GOT3 (cell line): ENCODE data around the gene CSNK1G2.

ENCODE experiments used
- DNase-seq: peaks from one replicate; lab custom pipeline; 2025; ENCODE audit warnings: mixed read lengths; lab: John Stamatoyannopoulos, UW

Gene CSNK1G2

DNA sequence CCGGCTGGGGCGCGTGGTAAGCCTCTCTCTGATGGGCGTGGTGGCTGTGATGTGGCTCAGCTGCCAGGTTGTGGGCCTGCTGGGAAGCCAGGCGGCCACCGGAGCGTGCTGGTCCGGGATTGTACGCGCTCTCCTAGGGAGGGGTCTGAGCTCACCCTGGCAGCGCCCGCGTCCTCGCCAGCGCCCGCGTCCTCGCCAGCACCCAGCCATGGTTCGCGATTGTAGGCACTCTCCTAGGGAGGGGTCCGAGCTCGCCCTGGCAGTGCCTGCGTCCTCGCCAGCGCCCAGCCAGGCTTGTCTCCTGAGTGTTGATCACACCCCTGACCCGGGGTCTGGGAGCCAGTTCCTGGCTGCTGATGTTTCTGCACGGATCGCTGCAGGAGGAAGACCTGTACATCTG lies 22.0 kb upstream of the CSNK1G2 start:
- DNase-seq = no peak

DNA sequence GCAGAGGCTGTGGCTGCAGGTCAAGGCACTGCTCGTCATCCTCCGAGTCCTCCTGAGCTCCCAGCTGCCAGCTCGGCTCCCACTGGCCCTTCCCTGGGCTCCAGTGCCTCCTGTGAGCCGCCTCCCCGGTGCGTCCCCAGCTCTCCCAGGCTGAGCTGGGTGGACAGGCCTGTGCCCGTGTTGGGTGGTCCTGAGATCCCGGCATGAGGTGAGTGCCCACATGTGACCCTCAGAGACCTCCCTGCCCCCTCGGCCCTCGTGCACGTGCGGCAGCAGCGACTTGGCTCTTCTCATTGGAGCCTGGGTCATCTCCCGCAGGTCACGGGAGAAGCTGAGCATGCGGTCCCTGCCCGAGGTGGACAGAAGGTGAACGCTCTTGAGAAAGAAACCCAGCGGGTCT lies 20.3 kb upstream of the CSNK1G2 start:
- no peak for DNase-seq

DNA sequence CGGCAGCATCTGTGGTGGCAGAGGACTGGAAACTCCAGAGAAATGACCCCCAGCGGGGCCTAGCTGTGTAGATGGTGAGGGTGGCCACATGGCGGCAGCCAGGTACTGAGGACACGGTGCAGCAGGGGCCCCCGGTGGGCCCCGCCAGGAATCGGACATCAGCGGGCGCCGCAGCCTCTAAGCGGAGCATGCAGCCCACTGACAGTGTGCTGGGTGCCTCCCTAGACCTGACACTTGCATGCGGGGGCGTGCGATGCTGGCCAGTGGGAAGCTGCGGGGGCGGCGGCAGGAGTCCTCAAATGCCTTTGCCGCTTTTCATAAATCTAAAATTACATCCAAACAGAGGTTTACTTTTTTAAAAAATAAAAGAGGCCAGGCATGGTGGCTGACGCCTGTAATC lies 19.6 kb upstream of the CSNK1G2 start:
- no peak for DNase-seq

DNA sequence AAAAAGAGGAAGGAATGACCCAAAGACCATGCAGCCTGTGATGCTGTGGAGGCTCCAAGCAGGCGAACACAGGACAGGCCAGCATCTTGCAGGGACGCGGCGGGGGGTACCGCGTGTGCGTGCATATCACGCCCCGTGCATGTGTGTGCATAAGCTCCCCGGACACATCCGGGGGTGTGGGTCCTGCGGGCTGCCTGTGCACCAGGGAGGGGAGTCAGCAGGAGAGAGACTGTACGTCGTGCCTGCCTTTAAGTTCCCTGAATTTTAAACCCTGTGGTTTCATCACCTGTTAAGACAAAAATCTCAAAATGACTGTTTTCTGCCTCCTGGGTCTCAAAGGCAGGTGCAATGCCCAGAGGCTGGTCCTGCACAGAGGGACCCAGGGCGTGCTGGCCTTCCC lies 19.1 kb upstream of the CSNK1G2 start:
- DNase-seq = no peak

DNA sequence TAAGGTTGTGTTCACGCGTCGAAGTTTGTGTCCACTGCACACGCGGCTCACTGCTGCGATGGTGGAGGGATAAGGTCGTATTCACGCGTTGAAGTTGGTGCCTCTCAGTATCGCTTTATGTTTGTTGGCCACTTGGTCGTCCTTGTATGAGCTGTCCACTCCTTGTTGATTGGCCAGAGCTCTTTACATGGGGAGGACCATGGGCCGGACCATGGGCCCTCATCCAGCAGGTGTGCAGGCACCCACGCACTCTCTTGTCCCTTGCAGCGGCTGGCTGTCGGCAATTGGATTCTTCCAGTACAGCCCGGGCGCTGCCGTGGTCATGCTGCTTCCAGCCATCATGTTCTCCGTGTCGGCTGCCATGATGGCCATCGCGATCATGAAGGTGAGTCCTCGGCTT lies 18.2 kb upstream of the CSNK1G2 start:
- no peak for DNase-seq

DNA sequence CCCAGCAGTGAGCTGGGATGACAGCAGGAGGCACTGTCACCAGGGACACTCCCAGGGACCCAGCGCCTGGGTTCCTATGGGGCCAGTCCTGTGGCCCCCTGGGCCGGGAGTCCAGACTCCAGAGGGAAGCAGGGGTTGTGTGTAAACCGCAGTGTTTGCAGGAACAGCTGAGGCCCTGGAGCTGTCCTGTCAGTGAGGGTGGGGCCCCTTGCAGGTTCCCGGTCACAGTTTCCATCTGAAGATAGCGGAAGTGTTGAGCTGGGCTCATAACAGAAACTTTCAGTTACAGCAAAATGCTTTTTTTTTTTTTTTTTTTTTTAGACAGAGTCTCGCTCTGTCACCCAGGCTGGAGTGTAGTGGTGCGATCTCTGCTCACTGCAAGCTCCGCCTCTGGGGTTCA lies 17.7 kb upstream of the CSNK1G2 start:
- no peak for DNase-seq

DNA sequence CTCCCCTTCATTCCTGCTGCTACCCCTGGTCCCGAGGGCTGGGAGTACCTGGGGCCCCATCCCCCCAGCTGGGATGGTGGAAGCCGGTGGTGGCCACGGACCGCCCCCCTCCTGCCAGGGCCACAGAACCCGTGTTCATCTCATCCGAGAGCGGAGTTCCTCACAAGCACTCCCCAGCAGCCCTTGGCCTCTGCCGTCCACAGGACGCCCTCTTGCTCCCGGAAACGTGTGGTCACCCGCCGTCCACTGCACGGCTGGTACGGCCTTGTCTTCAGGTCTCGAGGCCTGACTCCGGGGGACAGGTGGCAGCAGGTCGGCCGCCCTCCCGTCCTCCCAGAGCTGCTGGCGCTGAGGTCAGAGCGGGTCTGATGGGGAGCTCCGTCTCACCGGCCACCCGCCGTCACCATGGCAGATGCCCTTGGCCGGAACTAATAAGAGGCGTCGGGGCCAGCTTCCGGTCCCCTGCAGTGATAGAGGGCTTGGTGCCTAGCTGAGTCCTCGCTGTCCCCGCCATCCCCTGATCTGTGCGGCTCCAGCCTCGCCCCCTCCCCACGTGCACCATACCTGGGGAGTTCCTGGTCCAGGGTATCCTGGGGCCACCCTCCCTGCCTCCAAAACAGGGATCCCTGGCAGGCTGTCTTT lies 16.5 kb upstream of the CSNK1G2 start:
- DNase-seq = no peak

DNA sequence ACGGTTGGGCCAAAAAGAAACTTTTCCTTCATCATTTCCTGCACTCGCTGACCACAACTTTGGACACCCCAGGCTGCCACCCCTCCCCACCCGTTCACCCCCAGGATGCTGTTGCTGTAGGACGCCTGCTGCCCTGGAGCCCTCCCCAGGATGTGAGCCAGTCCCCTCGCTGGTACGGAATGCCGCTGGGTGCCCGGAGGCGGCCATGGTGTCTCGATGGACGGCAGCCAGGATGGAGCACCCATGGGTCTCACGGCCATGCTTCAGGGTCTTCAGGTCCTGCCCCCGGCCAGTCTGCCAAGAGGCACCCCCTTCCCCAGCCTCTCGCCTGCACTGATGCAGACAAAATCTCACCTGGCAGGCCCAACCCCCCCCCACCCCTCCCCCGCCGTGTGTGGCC lies 15.4 kb upstream of the CSNK1G2 start:
- no peak for DNase-seq

DNA sequence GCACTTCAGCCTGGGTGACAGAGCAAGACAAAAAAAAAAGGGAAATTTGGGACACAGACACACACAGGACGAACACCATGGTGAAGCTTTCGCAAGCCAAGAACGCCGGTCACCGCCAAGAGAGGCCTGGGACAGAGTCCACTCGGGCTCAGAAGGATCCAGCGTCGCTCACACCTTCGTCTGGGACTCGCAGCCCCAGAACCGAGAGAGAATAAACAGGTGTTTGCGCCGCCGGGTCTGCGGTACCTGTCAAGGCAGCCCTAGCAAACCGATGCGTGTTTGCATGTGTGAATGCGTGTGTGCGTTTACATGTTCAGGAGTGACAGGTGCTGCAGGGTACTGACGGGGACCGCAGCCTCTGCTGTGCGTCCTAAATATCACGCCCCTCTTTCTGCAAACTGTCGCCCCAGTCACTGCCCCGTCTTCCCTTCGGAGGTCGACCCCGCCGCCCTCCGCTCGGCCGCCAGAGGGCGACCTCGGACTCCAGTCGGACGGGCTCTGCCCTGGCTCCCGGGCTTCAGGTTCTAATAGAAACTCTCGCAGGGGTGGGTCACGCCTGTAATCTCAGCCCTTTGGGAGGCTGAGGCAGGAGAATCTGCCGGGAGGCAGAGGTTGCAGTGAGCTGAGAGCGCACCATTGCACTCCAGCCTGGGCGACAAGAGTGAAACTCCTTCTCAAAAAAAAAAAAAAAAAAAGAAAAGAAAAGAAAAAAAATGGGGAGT lies 11.8 kb upstream of the CSNK1G2 start:
- peak; percentile 29 for DNase-seq

DNA sequence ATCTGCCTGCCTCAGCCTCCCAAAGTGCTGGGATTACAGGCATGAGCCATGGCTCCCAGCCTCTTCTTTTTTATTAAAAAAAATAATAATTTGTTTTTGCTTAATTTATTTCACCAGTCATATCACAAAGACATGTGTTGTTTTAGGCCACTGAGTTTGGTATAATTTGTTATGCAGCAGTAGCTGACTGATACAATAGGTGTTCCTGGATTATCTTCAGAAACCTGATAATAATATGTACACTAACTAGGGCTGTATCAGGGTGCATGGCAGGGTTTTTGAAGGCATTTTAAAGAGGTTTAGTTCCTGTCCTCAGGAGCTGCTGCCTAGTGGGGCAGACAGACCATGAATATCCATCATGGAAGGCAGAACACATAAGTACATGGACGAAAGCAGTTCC lies 9.5 kb upstream of the CSNK1G2 start:
- DNase-seq = no peak

DNA sequence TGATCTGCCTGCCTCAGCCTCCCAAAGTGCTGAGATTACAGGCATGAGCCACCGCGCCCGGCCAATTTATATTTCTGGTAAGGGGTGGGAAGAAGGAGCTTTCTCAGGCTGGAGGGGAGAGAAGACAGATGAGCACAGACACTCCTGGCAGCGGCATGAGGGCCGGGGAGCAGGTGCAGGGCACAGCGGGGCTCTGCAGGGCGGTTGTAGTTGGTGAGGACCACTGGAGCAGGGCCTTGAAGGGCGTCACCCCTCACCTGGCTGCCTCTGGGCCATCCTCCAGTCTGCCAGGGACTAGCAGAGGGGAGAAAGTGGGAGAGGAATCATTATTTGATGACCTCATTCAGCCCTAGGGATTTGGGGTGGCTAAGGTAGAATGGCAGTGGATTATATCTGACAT lies 8.6 kb upstream of the CSNK1G2 start:
- no peak for DNase-seq

DNA sequence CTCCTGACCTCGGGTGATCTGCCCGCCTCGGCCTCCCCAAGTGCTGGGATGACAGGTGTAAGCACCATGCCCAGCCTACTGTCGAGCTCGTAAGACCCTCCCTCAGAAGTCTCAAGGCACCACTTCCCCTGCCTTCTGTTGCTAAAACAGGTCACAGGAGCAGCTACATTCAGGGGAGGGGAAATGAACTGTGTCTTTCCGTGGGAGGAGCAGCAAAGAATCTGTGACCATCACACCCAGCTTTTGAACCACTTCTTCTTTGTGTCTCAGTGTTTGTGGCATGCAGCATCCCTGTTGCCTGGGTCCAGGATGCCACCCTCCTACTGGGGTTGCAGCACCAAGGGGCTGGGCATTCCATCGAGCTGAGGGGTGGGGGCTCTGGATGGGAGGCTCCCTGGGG lies 7.7 kb upstream of the CSNK1G2 start:
- DNase-seq = no peak

DNA sequence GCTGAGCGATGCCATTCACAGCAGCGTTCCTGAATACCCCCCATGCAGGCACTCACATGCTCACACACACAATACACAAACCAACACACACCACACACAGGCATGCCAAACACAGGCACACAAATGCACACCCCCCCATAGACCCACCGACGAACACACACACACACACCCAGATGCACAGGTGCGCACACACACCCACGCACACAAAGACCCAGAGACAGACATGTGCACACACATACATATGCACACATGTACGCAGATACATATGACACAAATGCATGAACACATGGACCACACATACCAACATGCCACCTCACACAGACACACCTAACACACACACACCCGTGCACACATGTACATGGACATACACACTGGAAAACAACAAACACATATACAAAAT lies 7.0 kb upstream of the CSNK1G2 start:
- DNase-seq = no peak

DNA sequence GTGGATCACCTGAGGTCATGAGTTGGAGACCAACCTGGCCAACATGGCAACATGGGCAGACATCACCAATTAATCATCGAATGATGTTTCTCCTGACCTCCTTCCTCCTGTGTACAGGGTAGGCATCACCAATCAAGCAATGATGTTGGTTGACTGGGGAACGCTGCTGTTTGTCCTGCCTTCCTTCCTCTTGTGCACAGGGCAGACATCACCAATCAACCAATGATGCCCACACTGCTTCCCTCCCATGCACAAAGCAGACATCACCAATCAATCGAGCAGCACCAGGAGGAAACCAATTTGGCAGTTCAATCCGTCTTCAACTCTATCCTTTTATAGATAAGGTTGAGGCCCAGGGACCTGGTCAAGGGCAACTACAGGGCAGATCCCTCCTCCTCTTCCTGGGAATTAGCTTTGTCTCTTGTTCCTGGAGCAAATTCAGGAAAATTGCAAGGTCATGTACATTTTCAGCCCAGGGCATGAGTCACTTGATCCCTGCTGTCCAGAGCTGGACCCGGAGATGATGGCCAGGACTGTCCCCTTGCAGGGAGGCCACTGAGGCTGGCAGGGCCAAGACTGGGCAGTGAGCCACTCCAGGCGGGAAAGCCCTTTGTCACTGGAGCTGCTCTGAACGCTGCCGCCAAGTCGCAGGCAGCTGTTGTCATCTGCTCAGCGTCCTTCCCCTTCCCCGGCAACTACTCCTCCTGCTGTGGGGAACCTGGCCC lies 5.3 kb upstream of the CSNK1G2 start:
- no peak for DNase-seq

DNA sequence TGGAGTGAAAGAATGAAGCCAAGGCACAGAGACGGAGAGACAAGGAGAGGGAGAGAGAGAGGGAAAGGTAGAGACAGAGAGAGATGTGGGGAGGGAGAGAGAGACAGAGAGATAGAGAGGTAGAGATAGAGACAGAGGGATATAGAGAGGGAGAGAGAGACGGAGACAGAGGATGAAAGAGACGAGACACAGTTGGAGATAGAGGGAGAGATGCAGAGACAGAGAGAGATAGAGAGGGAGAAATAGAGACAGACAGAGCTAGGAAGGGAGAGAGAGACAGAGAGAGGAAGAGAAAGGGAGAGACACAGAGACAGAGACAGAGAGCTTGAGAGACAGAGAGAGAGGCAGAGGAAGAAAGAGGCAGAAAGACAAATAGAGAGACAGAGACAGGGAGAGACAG lies 4.5 kb upstream of the CSNK1G2 start:
- no peak for DNase-seq

DNA sequence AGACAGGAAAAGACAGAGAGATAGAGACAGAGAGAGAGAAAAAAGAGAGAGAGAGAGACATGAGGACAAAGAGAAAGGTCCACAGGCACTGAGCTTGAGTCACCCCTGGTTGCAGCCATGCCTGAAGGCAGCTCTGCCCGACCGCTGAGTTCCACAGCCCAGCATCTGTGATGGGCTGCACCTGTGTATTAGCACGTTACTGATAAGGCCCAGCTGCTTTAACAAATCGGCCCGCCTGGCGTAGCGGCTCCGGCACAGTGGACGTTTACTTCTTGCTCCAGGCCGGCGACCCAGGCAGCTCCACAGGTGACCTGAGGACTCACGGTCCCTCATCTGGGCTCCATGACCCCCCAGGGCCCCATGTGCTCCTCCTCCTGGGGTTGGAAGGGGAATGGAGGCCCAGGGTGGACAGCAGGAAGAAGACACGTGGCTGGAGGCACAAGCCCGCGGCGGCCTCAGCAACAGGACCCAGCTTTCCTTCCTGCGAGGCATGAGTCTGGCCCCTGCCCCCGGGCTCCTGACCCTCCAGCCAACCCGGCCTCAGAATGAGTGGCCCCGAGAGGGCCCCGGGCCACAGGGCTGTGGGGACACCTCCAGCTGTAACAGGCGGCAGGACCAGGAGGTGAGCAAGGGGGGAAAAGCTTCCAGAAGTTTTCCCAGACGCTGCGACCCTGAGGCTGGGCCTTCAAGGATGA lies 3.9 kb upstream of the CSNK1G2 start:
- no peak for DNase-seq

DNA sequence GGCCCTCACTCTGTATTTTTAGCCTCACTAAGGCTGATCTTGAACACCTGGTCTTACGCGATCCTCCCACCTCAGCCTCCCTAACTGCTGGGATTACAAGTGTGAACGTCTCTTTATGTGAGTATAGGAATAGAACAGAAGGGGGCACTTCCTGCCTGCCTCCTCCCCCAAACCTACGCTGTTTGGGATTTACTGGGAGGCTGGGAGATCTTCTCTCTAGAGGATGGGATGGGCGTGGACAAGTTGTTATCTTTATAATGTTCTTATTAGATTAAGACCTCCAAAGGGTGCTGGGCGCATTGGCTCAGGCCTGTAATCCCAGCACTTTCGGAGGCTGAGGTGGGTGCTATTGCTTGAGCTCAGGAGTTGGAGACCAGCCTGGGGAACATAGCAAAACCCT lies 2.9 kb upstream of the CSNK1G2 start:
- no peak for DNase-seq

DNA sequence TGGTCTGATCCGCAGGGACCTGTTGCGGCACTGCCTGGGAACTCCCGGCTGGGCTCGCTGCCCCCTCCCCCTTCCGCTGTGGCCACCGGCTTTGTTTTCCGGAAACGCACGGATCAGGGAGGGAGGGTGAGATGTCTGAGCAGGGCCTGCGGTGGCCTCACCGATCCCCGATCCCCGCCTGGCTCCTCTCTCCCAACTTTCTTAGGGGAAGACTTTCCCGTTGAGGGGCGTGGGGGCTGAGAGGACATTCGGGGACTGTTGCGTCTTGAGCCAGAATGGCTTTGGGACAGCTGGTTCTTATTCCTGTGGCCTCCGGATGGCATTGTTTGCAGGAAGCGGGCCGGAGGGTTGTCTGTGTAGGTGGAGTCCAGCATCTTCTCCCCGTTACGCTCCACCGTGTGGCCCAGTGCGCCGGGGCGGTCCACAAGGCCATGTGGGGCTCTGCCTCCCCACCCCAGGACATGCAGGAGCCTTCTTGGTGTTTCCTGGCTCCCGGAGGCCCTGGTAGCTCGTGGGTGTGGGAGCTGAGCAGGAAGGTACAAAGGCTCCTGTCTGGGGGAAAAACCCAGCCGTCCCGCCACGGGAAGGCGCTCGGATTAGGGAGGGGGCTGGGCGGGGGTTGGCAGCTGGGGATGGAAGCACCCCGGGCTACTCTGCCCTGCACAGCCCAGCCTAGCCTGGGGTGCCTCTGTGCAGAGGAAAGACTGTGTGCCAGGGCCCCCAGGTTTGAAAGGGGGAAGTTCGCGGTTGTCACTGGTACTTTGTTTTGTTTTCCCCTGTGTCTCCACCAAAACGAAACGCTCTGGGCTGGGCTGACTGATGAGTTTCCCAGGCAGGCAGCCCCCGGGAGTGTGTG lies 1.3 kb downstream of the CSNK1G2 start:
- no peak for DNase-seq

DNA sequence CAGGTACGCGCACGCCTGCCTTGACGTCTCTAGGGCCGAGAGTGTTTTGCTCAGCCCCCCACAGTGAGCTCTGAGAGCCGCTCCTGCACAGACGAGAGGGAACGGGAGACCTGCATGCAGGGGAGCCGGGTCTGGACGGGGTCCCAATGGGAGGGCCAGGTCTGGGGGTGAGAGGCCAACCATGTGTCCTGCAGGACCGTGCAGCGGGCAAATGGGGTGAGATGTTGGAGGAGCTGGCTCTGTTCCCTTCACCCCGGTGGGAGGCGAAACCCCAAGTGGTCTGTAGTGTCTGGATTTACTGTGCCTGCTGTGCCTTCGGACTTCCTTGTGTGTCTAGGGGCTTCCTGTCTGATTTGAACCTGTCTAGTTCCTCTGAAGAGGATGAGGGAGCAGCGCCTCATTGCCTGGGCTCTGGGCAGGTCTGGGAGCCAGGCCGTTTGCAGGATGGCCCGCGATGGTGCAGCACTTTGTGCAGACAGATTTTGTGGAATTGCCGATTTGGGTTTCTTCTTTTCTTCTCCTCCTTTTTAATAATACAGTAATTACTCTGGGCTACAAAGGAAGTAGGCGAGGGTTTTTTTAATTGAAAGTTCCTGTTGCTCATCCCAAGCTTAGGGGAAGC lies 2.1 kb downstream of the CSNK1G2 start:
- DNase-seq = no peak

DNA sequence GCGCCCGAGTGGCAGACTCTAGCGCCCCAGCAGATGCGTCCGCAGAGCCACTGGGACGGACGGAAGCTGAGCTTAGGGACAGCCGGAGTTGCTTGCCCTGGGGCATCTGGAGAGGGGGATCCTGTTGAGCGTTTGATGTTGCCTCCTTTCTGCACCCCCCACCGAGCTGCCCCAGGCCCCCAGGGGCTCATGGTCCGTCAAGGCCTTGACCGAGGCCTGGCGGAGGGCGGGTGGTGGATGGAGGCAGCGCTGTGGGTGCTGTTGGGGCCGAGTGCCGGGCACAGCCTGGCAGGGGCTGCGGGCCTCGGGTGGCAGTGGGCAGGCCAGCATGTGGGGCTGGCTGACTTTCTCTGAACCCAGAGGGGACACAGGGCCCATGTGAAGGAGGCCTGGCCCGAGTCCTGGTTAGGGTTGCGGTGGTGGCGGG lies 2.7 kb downstream of the CSNK1G2 start:
- no peak for DNase-seq
